Mononuclear cell (primary cell): Measurements from ENCODE around the gene IGF1R. TPM values are rescaled to one million over a fixed set of nuclear protein-coding genes. Genes with fewer than 3 reads are reported as not detected.

ENCODE experiments used
- H3K27me3 ChIP-seq: 2 replicates; pipeline ENCODE4 v1.6.0; 2011; ENCODE audit warnings: low read length, control low read depth; ENCODE audit not compliant: insufficient read depth
- H3K4me1 ChIP-seq: 2 replicates; pipeline ENCODE4 v1.5.1; 2011; ENCODE audit warnings: mild to moderate bottlenecking, low read length, control low read depth; ENCODE audit not compliant: insufficient read depth
- H3K4me3 ChIP-seq: 2 replicates; pipeline ENCODE4 v1.5.1; 2011; ENCODE audit warnings: mild to moderate bottlenecking, low read length, moderate library complexity
- H3K9me3 ChIP-seq: 2 replicates; pipeline ENCODE4 v1.5.1; 2011; ENCODE audit warnings: low read depth, mild to moderate bottlenecking, control low read depth, low read length
- total RNA-seq: library from RNA; depleted of rRNA; stranded (reverse); fragments of >200 nt; gene quantifications from one replicate; pipeline ENCODE4 v1.2.3, GENCODE V29; 2012

The IGF1R gene
- total RNA-seq, 1 donor = 23.5 TPM

DNA sequence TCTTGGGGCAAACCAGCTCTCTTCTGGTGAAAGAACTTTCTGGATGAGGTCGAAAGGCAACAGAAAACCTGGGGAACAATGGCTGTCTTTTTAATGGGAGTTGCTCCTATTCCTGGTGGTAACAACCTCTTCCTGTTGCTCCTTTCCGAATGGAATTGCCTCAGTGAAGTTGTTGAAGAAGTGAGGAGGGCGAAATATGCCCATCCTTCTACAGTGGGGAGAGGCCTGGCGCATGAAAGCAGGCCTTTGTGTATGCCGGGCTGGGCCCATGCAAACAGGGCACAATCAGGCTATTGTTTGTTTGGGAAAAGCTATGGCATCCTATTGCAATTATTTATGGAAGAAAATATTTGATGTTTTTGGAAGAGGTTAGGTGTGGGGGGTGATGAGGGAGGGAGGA lies 166.9 kb downstream of the IGF1R start:
- Histone ChIP-seq H3K4me1 (no peaks in the 10 kb centered on the region), H3K4me3 (no peak overlapping the region), H3K9me3 (no peaks in the 10 kb centered on the region), H3K27me3 (no peaks in the 10 kb centered on the region)

DNA sequence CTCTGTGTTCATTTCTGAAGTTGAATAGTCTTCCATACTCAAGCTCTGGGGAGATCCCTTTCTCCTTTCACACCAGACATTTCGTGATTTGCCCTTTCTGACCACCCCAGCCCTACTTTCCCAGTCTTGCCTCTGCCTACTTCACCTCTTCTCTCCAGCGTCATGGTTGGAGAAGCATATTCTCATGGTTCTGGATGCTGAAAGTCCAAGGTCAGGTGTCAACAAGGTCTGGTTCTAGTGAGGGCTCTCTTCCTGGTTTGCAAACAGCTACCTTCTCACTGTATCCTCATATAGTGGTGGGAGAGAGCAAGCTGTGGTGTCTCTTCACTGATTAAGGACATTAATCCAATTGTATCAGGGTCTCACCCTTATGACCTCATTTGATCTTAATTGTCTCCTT lies 169.4 kb downstream of the IGF1R start:
- Histone ChIP-seq H3K27me3 (no peaks in the 10 kb centered on the region), H3K4me1 (no peaks in the 10 kb centered on the region), H3K4me3 (no peak overlapping the region), H3K9me3 (no peaks in the 10 kb centered on the region)

DNA sequence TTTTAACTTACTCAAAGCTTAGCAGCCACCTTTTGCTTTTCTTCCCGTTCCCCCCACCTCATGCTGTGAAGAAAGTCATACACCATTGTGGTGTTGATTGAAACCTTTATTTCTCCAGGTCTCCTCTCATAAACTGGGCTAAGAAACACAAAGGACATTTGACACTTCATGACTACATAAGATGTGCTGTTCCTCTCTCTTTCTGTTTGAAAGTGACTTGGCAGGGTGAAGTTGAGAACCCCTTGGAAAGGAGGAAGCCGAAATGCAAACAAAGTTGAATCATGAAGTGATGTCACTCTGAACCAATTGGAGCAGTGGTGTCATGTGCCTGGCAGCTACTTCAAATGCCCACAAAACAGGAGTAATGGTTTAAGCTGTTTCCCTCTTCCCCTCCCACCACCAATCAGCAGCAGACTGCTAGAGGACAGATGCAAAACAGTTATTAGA lies 174.7 kb downstream of the IGF1R start:
- peaks cover 4% of the 10 kb centered on the region for H3K9me3 ChIP-seq
- H3K4me3 ChIP-seq = no peak overlapping the region
- no peaks in the 10 kb centered on the region for H3K27me3 ChIP-seq
- H3K4me1 ChIP-seq = no peaks in the 10 kb centered on the region

DNA sequence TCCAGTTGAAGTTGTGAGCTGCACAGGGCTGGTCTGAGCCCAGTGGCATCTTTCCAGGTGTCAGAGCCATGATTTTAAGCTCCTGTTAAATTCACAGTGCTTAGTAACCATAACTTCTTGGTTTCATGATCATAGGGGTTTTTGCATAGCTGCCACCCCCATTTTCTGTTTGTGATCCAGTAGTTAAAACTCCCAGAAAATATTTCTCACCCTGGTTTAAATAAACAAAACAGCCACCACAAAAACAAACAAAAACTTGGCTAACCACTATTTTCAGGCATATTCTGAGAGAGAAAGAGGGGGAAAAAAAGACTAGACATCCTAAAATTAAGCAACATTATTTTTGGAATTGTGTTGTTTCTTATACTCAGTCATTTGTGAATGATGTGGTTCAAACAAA lies 175.3 kb downstream of the IGF1R start:
- H3K9me3 ChIP-seq = peaks cover 9% of the 10 kb centered on the region
- H3K27me3 ChIP-seq = no peaks in the 10 kb centered on the region
- no peak overlapping the region for H3K4me3 ChIP-seq
- no peaks in the 10 kb centered on the region for H3K4me1 ChIP-seq

DNA sequence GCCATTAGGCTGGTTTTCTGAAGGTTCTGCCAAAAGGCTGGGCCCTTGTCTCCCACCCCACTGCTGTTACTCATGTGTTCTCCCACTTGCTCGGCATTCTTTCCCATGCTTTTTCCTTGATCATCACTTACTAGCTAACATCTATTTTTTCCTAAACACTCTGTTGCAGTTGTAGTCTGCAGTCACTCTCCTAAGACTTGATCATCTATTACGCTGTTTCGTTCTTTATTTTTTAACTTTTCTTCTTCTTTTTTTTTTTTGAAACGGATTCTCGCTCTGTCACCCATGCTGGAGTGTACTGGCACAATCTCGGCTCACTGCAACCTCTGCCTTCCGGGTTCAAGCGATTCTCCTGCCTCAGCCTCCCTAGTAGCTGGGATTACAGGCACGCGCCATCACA lies 176.3 kb downstream of the IGF1R start:
- no peaks in the 10 kb centered on the region for H3K4me1 ChIP-seq
- H3K9me3 ChIP-seq = peaks cover 18% of the 10 kb centered on the region
- no peak overlapping the region for H3K4me3 ChIP-seq
- no peaks in the 10 kb centered on the region for H3K27me3 ChIP-seq

DNA sequence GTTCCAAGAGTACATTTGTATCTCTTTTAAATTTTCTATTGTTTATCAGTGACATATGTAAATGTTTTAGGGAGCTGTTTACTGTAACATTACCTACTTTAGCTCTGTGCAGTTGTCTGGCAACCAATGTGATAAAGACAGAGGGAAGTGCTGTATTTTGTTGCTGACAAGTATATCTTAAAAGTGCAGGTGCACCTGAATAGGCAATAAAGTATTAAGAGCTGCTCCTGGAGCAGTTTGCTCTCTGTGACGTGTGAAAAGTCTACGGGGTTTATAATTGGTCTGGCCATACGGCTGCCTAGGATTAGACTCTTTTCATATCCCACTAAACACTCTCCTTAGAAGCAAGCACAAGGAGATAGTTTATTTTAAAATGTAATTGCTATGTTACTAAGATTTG lies 178.3 kb downstream of the IGF1R start:
- no peak overlapping the region for H3K4me3 ChIP-seq
- no peaks in the 10 kb centered on the region for H3K4me1 ChIP-seq
- no peaks in the 10 kb centered on the region for H3K27me3 ChIP-seq
- peaks cover 34% of the 10 kb centered on the region for H3K9me3 ChIP-seq

DNA sequence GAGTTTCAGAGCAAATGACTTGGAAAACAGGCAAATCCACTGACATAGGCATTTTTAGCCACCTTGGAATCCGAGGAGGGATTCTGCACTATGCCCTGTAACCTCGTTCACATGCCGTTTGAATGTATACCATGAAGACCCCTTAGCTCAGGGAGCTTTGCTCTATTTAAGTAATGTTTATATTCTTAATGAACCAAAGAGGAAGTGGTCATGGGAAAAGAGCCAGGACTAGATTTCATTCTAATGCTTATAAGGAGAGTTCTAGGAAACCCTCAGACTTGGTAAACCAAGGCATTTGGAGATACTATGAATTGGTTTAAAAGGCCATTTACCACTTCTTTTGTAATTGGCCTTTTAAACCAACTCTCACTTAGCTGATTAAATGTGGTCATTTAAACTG lies 178.9 kb downstream of the IGF1R start:
- Histone ChIP-seq H3K4me3 (no peak overlapping the region), H3K27me3 (no peaks in the 10 kb centered on the region), H3K9me3 (peaks cover 39% of the 10 kb centered on the region), H3K4me1 (no peaks in the 10 kb centered on the region)

DNA sequence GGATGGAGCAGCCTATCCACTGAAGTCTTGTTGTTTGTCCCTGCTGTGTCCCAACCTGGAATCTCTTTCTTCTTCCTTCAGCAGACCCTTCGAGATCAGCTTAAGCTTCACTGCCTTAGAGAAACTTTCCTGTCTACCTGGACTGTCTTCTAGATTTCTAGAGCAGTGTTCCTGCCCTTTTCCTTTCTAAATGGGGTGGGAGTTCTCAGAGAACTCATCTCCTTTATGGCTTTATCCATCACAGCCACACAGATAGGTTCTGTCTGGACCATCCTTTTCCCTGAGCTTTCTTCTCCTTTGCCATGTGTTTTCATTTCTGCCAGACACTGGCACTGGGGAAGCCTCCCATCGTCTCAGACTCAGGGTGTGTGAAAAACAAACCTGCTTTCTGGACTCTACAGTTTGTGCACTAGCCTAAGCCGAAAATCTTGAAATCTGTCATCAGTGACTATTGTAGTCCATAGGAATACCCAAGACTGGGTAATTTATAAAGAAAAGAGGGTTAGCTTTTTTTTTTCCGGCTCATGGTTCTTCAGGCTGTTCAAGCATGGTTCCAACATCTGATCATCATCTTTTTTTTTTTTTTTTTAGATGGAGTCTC lies 181.8 kb downstream of the IGF1R start:
- H3K9me3 ChIP-seq = peaks cover 45% of the 10 kb centered on the region

DNA sequence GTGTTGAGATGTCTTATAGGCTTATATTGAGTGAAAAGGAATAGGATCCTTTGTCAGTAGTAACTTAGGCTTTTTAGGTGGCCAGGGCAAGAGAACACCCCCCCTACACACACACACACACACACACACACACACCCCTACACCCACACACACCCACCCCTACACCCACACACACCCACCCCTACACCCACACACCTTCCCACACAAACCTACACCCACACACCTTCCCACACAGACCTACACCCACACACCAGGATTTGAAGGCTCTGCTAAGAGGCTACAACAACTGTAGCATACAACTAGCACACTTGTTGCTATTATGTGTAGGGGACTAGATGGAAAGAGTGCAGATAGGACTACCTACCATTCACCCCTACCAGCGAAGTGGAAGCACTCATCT lies 186.6 kb downstream of the IGF1R start:
- Histone ChIP-seq H3K9me3 (peaks cover 23% of the 10 kb centered on the region), H3K27me3 (no peaks in the 10 kb centered on the region), H3K4me1 (peaks cover 10% of the 10 kb centered on the region), H3K4me3 (no peak overlapping the region)

More for the DNA sequence above, 181.8 kb downstream of the IGF1R start:
- Histone ChIP-seq H3K27me3 (no peaks in the 10 kb centered on the region), H3K4me3 (no peak overlapping the region), H3K4me1 (no peaks in the 10 kb centered on the region)

DNA sequence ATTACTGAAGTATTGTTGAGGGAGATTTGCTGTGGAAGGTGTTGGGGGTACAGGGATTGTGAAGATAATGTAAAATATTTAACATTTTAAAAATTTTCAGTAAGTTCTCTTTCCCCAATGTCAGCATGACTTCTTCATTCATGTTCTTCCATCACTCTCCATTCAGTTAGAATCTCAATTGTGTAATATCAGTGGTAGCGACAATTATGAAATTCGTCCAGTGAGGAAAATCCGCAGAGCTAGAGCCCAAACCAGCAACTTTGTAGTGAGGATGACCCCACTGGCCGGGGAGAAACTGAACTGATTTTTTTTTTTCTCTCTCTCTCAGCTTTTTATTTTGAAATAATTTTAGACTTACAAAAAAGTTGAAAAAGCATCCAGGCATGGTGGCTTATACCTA lies 187.5 kb downstream of the IGF1R start:
- peaks cover 10% of the 10 kb centered on the region for H3K4me1 ChIP-seq
- H3K4me3 ChIP-seq = no peak overlapping the region
- no peaks in the 10 kb centered on the region for H3K27me3 ChIP-seq
- peaks cover 19% of the 10 kb centered on the region for H3K9me3 ChIP-seq

DNA sequence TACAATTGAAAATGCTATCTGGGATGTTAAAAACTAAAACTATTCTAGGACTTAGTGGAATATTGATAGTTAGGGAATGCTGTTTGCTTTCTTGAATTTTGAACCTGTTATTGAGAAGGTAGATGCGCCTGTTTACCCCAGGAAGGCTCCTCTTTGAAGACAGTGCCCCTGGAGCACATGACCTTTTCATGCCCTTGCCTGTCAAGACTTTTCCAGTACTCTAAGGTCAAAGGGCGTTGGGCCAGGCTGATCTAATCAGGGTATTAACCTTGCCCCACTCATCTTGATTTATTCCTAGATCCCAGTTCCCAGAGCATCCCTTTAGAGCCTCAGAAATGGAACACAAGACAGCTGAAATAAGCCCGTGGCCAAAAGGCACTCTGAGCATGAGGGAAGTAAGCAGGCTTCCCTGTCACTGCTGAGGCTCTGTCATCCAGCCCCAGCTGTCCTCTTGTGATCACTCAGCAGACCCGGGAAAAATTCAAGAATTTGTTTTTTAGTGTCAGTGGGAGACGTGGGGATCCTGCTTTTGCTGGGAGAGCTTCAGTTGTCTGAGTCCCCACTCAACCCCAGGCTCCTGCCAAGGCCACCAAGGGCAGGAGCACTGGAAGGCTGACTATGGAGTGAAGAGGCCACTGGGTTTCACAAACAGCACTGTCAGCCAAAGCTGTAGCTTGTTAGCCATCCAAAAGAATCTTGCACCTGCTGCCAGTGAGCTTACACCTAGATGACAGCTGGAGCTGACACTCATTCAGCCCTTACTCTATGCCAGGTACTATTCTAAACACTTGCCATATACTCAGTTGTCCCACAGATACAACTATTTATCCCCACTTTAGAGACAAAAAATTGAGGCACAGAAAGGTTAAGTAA lies 190.3 kb downstream of the IGF1R start:
- H3K9me3 ChIP-seq = no peaks in the 10 kb centered on the region

DNA sequence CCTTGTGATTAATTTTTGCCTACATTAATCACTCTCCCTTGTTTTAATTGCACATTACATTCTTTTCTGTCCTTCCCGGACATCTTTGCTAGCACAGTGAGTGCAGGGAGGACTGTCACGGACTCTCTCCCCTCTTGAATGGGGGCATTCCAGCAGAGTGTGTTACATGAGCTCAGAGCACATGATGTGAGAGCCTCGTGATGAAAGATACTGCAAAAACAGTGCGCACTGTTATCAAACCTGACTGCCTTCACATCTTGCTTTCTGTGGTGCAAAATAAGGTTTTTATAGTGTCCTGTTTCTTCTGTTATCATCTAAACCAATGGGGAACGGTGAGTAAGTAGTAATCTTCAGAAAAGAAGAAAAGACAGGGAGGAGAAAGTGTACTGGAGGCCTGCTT lies 191.7 kb downstream of the IGF1R start:
- H3K4me3 ChIP-seq = no peak overlapping the region
- no peaks in the 10 kb centered on the region for H3K9me3 ChIP-seq

More for the DNA sequence above, 190.3 kb downstream of the IGF1R start:
- peaks cover 20% of the 10 kb centered on the region for H3K4me1 ChIP-seq
- H3K4me3 ChIP-seq = no peak overlapping the region
- no peaks in the 10 kb centered on the region for H3K27me3 ChIP-seq

DNA sequence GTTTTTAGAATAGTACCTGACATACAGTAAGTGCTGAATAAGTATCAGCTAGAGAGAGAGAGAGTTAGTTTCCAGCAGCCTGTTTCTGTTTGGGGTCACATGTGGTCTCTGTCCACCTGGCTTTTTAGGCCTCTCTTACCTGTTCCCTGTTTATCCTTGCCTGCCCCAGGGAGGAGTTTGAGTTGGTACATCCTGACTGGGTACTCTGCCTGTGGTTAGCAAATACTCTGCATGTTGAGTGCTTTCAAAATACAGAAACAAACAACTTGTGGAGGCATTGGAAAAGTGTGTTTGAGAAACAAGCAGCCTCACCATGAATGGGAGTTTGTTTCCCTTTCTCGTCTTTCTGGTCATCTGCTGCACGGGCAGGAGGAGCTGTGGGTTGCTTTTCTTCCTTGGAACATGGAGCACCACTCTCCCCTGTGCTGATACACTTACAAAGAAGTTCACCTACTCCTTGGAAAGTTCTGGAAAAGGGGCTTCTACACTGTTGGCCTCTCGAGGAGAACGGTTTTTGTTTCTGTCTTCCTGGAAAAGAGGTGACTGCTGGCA lies 193.2 kb downstream of the IGF1R start:
- H3K9me3 ChIP-seq = no peaks in the 10 kb centered on the region
- H3K27me3 ChIP-seq = no peaks in the 10 kb centered on the region

More for the DNA sequence above, 191.7 kb downstream of the IGF1R start:
- peaks cover 24% of the 10 kb centered on the region for H3K4me1 ChIP-seq
- no peaks in the 10 kb centered on the region for H3K27me3 ChIP-seq

DNA sequence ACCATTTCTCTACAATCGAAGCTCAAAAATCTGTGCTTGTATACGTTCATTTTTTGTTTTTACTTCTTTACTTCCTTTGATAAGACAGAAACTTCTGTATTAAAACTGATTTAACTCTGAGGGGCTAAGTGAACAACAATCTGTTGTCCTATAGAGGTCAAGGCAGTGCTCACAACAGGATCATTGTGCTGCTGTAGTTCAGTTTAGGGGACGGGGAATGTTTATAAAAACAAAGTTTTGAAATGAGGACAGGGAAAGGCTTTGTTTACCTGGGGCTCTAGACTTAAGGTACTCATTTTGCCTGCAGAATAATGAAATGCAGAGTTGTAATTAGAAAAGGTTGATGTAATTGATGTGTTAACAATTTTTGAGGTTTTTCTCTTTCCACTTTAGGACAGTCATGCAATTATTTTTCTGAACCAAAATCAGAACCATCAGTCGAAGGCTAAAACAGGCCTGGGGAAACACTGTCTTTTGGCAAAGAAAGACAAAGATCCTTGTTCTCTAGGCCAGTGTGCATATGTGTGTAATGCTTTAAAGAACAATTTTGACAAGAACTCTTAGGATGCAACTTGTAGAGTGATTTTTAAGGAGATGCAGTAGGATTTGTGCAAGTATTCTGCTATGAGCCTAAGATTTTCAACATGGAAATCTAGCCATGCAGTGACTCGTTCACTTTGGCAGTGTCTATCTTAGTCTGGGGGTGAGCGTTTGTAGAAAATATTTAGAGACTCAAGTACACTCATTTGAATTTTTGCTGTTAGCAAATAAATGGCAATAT lies 194.0 kb downstream of the IGF1R start:
- no peak overlapping the region for H3K4me3 ChIP-seq
- H3K9me3 ChIP-seq = no peaks in the 10 kb centered on the region
- H3K27me3 ChIP-seq = no peaks in the 10 kb centered on the region
- peaks cover 15% of the 10 kb centered on the region for H3K4me1 ChIP-seq

More for the DNA sequence above, 193.2 kb downstream of the IGF1R start:
- no peak overlapping the region for H3K4me3 ChIP-seq
- peaks cover 15% of the 10 kb centered on the region for H3K4me1 ChIP-seq

DNA sequence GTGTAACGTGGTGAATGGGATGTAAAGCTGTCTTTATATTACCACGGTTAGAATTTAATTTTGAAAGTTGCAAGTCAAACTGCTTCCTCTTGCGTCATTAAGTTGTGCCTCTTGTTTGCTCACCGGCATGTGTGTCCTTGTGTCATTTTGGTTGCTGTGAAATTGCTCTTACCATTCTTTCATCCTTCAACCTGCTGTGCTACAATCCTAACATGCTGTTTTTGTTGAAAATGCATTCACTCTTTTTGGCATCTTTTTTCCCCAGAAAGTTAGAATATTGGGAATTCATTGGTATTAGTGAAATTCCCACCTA lies 194.6 kb downstream of the IGF1R start:
- H3K4me1 ChIP-seq = peaks cover 15% of the 10 kb centered on the region
- no peaks in the 10 kb centered on the region for H3K9me3 ChIP-seq
- H3K27me3 ChIP-seq = no peaks in the 10 kb centered on the region
- H3K4me3 ChIP-seq = no peak overlapping the region
